K562 (cell line): Measurements from ENCODE around the gene PAF1. TPM values are rescaled to one million over a fixed set of nuclear protein-coding genes. Genes with fewer than 3 reads are reported as not detected.

Experiments used
- ATAC-seq: fragments of 200-7000 bp; cut with Tn5 transposase; 3 replicates; pipeline ENCODE4 v1.9.1; 2020; ENCODE audit warnings: moderate library complexity
- BruUV-seq: library from RNA; stranded (reverse); fragments of 400-500 nt; replicated peaks from 2 replicates; lab custom pipeline; 2021; lab: Mats Ljungman, UMichigan
- CTCF ChIA-PET: fragments of 300-600 bp; formaldehyde crosslinking; extraction: SDS; loops from one replicate; lab custom pipeline; 2021; ENCODE audit warnings: low intra/inter-chr PET ratio; lab: Yijun Ruan, JAX
- POLR2A ChIA-PET: fragments of 300-600, 350-650 bp; sonication (Branson Sonifier 250); formaldehyde crosslinking; extraction: SDS; loops from one replicate; lab custom pipeline; 2021; ENCODE audit warnings: antibody characterized with exemption, inconsistent platforms; lab: Yijun Ruan, JAX
- DNase-seq, 4 experiments: peaks; one replicate each; pipeline versions ENCODE4 v3.0.0 to v3.0.0-alpha.2; 2011 to 2018; ENCODE audit warnings: low spot score in 3 of 4, mixed read lengths in 3 of 4; ENCODE audit errors: extremely low read depth in 1 of 4
- FAIRE-seq: peaks from 2 replicates; lab custom pipeline; 2011; peaks lifted over from hg19 to GRCh38; lab: Jason Lieb, UNC
- H2AFZ ChIP-seq: 2 replicates; pipeline ENCODE4 v1.6.0; 2011; ENCODE audit warnings: low read depth, low read length, control low read depth, inconsistent platforms
- H3K27ac ChIP-seq: fragments of 200-600 bp; 3 replicates; pipeline ENCODE4 v1.8.0; 2011; ENCODE audit warnings: low read depth, mild to moderate bottlenecking, control low read depth, inconsistent platforms, low read length, moderate library complexity, mixed read lengths; ENCODE audit errors: extremely low read depth
- H3K27me3 ChIP-seq, 2 experiments: fragments of 300-600 bp in 1 of 2; 2 replicates in 1 of 2; 3 replicates in 1 of 2; pipeline versions ENCODE4 v1.6.0 to v1.8.0; 2011; ENCODE audit warnings: inconsistent platforms in 2 of 2, low read length in 2 of 2, mild to moderate bottlenecking in 1 of 2, mixed read lengths in 1 of 2, moderate library complexity in 1 of 2; ENCODE audit not compliant: control insufficient read depth in 2 of 2, insufficient read depth in 2 of 2
- H3K36me3 ChIP-seq: fragments of 300-600 bp; 3 replicates; pipeline ENCODE4 v1.8.0; 2011; ENCODE audit warnings: mild to moderate bottlenecking, low read length, inconsistent platforms; ENCODE audit not compliant: control insufficient read depth, insufficient read depth
- H3K4me1 ChIP-seq, 2 experiments: fragments of 200-600 bp in 1 of 2; replicated peaks in 1 of 2; 2 replicates in 1 of 2; 3 replicates in 1 of 2; pipeline versions ENCODE4 v1.5.1 to v1.8.0; 2011; ENCODE audit warnings: inconsistent platforms in 2 of 2, low read length in 2 of 2, mild to moderate bottlenecking in 1 of 2, mixed read lengths in 1 of 2, moderate library complexity in 1 of 2; ENCODE audit not compliant: control insufficient read depth in 2 of 2, insufficient read depth in 2 of 2
- H3K4me2 ChIP-seq: 2 replicates; pipeline ENCODE4 v1.6.1; 2011; ENCODE audit warnings: low read length, control low read depth, inconsistent platforms, mixed read lengths; ENCODE audit not compliant: insufficient read depth
- H3K4me3 ChIP-seq: fragments of 200-600 bp; sonication (generic), shearing (Covaris generic); 2 replicates; pipeline ENCODE4 v1.5.1; 2016; ENCODE audit warnings: control low read depth, inconsistent platforms
- H3K79me2 ChIP-seq: fragments of 200-600 bp; 3 replicates; pipeline ENCODE4 v1.8.0; 2011; ENCODE audit warnings: low read length, inconsistent platforms; ENCODE audit not compliant: control insufficient read depth, insufficient read depth
- H3K9ac ChIP-seq, 2 experiments: 2 replicates each; pipeline versions ENCODE4 v1.6.0 to v1.6.1; 2011; ENCODE audit warnings: low read depth in 2 of 2, low read length in 2 of 2, control low read depth in 1 of 2, inconsistent platforms in 1 of 2, mild to moderate bottlenecking in 1 of 2, mixed read lengths in 1 of 2; ENCODE audit not compliant: insufficient read depth in 1 of 2
- H3K9me1 ChIP-seq: one replicate; pipeline ENCODE4 v1.6.0; 2011; ENCODE audit warnings: inconsistent platforms, mild to moderate bottlenecking, low read length, moderate library complexity; ENCODE audit not compliant: control insufficient read depth, insufficient read depth
- H3K9me3 ChIP-seq: replicated peaks from 2 replicates; pipeline ENCODE4 v1.5.1; 2011; ENCODE audit warnings: low read depth, low read length, inconsistent platforms; ENCODE audit not compliant: control insufficient read depth, insufficient read depth
- H4K20me1 ChIP-seq: replicated peaks from 2 replicates; pipeline ENCODE4 v1.6.1; 2011; ENCODE audit warnings: low read length, inconsistent platforms, mixed read lengths; ENCODE audit not compliant: control insufficient read depth, insufficient read depth
- FUS ChIP-seq: fragments of 200-400 bp; formaldehyde crosslinking; optimal IDR thresholded peaks from 2 replicates; pipeline ENCODE3; 2017; ENCODE audit warnings: low read depth, low read length
- POLR2G ChIP-seq: fragments of 200-400 bp; formaldehyde crosslinking; IDR thresholded peaks from 2 replicates; pipeline ENCODE4 v1.6.1; 2017; ENCODE audit warnings: low read depth, mild to moderate bottlenecking, antibody characterized with exemption, low read length, moderate library complexity
- ZNF316 ChIP-seq: fragments of 450-650 bp; IDR thresholded peaks from 2 replicates; pipeline ENCODE4 v1.6.1; 2016
- ZNF408 ChIP-seq: fragments of 250-450 bp; sonication (Bioruptor Pico); IDR thresholded peaks from 2 replicates; pipeline ENCODE4 v1.4.0; 2020; ENCODE audit warnings: low read depth, mild to moderate bottlenecking, moderate library complexity
- WGBS: fragments of 100-300 bp; shearing (Covaris generic); methylation state at CpG from one replicate; pipeline ENCODE4 v1.1.6; 2016; ENCODE audit warnings: low coverage, mixed read lengths; ENCODE audit not compliant: insufficient coverage; ENCODE audit errors: missing lambda C conversion rate; 5-methylcytosine and 5-hydroxymethylcytosine counted together
- in situ Hi-C: fragments of 300-500 bp; cut with MboI; formaldehyde crosslinking; loops from 4 replicates; pipeline ENCODE4 v1.15.0; 2018; ENCODE audit warnings: inconsistent platforms, mixed read lengths
- intact Hi-C: fragments of 100-400 bp; cut with micrococcal nuclease; formaldehyde crosslinking; loops from 2 replicates; pipeline ENCODE4 v1.14.2; 2022
- polyA plus RNA-seq, 8 experiments: library from polyadenylated mRNA; depleted of rRNA in 4 of 8; stranded (reverse) in 5 of 8; unstranded in 3 of 8; fragments of >200 nt; fragmentation: Nextera tagmentation in 2 of 8; fragmentation: Illumina TruSeq in 1 of 8; extraction: Ambion mirVana in 2 of 8; extraction: Trizol in 1 of 8; gene quantifications; 2 replicates each; pipeline versions ENCODE4 v1.2.1 to v1.2.3, GENCODE V29; 2011 to 2014; ENCODE audit warnings: inconsistent platforms in 1 of 8, missing spikeins in 1 of 8
- total RNA-seq, 7 experiments: library from RNA; depleted of rRNA in 6 of 7; stranded (reverse); fragments of >200 nt in 6 of 7; fragmentation: Illumina TruSeq in 2 of 7; extraction: Trizol in 2 of 7; gene quantifications; 2 replicates each; pipeline versions ENCODE4 v1.2.1 to v1.2.3, GENCODE V29; 2011 to 2021; ENCODE audit warnings: low replicate concordance in 1 of 7

Gene PAF1
- total and polyA plus RNA-seq, 9 of the 15 experiments (the other 6 are each of a cell fraction or from before 2014, with no cell fraction given) = 1.5 to 45.0 (median 33.8) TPM

DNA sequence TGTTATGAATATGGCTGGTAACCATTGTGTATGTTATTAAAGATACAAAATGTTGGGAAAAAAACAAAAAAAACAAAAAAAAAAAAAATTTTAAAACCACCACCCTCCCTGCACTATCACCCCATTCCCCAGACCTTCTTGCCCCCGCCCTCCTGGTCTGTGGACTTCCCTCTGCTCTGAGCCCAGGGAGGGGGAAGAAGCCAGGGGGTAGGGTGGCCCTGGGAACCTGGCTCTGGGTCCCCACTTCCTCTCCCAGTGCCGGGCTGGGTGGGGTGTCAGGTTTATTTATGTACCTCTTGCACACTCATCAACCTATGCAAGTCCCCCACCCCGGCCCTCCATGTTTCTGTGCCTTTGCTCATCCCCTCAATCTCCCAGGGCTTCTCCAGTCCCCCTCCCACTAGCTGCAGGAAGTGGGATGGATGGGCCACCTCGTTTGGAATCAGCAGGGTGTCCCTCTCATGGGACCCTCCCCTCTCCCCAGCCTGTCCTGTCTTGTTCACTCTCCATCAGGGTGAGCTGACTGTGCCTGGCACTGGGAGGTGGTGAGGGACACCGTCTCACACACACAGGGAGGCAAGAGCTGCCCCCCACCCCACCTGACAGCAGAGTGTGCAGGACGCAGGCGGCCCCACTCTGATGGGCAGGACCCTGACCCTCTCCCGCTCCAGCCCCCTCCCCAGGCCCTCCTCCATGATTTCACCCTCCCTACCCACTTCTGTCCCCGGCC lies 5.9 kb downstream of the PAF1 start:
- no peak for DNase-seq
- Histone ChIP-seq H3K9me1 (peaks cover 13% of the 10 kb centered on the region), H4K20me1 (peaks cover 30% of the 10 kb centered on the region), H2AFZ (no peak overlapping the region), H3K4me1 (peaks cover 21 to 29% of the 10 kb centered on the region in 2 experiments), H3K36me3 (peaks cover 98% of the 10 kb centered on the region), H3K4me3 (no peak overlapping the region), H3K9ac (no peak overlapping the region), H3K4me2 (no peak overlapping the region), H3K27ac (no peak overlapping the region), H3K27me3 (no peaks in the 10 kb centered on the region), H3K79me2 (peaks cover 7% of the 10 kb centered on the region), H3K9me3 (no peaks in the 10 kb centered on the region)
- 54% methylated on average over 3 of the region's 9 CpGs for WGBS
- in situ Hi-C loops = no loop called here
- BruUV-seq = TSS peak; percentile 36
- POLR2A ChIA-PET = interaction anchor here (0.7 to 1.2 kb wide), 3 partner anchors 13 to 155 kb away, joined by 3 read pairs; no protein-coding TSS in a partner anchor
- TF ChIP-seq FUS = no peak
- no peak for TF ChIP-seq ZNF408
- no peak for TF ChIP-seq ZNF316
- peak; percentile 16; the same call in 1 of the 2 replicates for TF ChIP-seq POLR2G
- CTCF ChIA-PET = no interaction called here
- no peak; the same call in 2 of the 3 replicates for ATAC-seq
- intact Hi-C loops = no loop called here
- no peak for FAIRE-seq
